T-helper 1 cell (primary cell): Measurements from ENCODE around the gene SPTB.

Experiments
- DNase-seq, 5 donors: peaks; one replicate each; pipeline ENCODE4 v3.0.0-alpha.2; 2012 to 2020

Gene SPTB

DNA sequence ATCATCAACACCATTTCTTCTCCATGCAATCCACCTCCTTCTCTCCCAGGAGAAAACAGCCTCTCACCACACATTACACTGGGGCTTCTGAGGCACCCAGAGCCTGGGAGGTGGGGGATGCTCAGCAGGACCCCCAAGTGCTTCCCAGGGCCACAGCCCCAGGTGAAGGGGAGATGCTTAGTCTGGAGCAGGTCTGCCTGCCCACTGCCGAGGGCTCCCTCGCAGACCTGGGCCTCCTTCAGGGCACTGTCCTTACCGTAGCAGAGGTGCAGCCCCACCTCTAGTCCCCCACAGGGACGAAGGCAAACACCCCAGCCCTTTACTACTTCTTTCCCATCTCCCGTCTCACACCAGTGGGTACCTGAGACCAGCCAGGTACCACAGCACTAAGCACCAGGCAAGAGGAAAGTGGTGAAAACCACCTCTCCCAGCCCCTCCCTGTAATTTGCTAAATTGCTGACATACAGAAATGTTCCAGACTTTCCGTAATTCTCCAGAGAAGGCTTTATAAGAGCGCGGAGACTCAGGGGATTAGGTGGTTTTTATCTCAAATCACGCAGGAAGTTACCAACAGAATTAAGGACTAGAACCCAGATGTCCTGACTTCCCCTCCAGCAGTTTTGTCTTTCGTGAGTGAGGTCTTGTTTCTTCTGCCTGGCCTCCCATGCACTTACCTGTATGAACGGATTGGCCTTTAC, 116.5 kb downstream of the SPTB start:
- no peak for DNase-seq

- peak; percentile 15 to 37 (median 23) for DNase-seq
These were observed 117.4 kb downstream of the SPTB start for GRCh38 chr14:64762044-64763034.

GRCh38 chr14:64761441-64762043, 118.2 kb downstream of the SPTB start:
- no peak for DNase-seq

GRCh38 chr14:64760916-64761315, 118.8 kb downstream of the SPTB start:
- DNase-seq, result no peak

DNA sequence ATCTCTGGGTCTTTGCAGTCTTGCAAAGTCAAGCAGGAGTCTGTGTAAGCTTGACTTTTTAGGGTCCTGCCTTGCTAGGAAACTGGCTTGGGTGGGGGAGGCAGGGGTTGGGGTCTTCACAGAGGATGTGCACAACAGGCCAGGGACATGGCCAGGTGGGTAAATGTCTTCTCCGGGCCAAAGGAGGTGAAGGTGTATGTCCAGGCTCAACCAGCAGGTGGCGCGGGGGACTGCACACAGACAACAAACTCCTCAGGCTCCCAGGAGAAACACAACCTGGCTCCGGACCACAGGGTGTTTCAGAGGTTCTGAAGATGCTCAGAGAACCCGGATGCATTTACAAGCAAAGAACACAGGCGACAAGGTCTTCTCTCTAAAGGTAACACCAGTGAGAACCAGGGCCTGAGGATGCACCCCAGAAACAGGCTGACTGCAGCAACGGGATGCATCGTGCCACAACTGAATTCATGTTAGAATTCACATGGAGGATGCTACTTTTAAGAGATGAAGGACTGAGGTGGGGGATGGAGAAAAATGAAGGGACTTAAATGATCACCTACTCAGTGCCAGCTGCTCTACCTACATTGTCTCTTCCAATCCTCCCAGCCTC, 119.5 kb downstream of the SPTB start:
- DNase-seq, result peak; percentile 30 to 56 (median 49)

DNA sequence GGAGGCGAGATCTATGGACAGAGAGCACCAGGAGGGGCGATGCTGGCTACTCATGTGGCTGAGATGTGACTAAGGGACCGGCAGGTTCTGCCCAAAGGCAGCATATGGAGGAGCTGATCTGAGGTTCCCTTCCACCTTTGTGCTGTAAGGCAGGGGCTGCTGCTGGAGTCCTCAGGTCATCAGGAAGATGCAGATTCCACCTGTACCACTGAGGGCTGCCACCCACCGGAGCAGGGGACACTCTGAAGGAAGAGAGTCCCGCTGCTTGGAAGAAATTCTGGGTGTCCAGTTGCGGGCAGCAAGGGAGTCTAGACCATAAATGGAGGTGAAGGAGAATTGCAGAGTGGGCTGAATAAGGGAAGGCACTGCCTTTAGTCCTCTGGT, 120.2 kb downstream of the SPTB start:
- no peak for DNase-seq

DNA sequence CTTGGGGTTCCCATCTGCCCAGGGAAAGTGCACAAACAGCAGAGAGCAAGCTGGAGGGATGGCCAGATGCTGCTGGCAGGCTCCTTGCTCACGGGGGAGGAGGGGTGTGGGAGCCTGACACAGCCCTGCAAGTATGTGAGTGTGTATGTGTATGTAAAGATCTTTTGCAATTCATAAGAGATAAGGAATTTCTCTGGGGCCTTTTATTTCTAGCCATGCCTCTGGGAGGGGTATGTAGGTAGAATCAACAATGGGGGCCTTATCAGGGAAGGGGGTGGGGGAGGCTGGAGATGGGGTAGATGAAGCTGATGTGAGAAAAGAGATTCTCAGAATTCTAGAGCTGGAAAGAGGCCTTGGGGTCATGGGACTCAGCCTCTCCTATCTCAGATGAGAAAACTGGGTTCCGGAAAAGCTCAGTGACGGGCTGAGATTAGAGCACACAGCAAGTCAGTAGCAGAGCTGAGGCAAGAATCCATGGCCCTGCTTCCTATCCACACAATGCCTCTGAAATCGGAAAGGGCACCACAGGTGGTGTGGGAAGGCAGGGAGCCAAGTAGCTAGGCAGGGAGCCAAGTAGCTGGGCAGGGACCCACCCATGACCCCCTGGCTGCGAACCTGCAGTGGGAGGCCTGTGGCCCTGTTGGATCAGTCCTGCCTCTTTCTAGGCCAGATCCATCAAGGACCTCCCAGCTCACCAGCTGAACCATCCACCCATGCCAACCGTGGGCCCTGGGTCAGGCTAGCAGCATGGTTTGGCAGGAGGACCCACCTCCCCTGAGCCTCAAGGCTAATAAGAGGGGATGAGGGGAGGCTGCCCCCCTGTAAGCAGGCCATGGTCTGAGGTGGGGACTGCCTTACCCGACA, 120.8 kb downstream of the SPTB start:
- DNase-seq, result no peak

DNA sequence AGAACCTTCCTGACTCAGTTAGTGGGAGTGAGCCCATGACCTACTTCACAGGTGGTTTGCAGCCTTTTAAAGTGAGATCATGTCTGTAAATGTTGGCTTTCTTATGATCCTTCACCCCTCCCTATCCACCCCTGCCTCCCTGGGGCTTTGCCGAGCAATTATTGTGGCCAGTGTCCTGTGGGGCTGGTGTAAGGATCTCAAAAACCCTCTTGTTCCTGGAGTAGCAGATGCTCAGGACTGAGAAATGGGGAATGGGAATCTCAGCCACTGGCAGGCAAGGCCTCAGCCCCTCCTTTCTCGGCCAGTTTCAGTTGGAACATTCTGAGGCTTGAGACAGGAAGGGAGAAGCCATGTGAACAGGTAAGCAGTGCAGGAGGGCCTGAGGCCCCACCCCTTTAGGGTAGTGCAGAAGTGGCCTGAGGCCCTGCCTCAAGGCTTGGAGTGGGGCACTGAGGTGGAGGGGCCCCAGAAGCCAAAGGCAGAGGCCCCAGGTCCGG, 121.6 kb downstream of the SPTB start:
- DNase-seq, result no peak

GRCh38 chr14:64757601-64758000, 122.1 kb downstream of the SPTB start:
- no peak for DNase-seq

- DNase-seq, result no peak
These were observed 123.0 kb downstream of the SPTB start for GRCh38 chr14:64756712-64757111.

DNA sequence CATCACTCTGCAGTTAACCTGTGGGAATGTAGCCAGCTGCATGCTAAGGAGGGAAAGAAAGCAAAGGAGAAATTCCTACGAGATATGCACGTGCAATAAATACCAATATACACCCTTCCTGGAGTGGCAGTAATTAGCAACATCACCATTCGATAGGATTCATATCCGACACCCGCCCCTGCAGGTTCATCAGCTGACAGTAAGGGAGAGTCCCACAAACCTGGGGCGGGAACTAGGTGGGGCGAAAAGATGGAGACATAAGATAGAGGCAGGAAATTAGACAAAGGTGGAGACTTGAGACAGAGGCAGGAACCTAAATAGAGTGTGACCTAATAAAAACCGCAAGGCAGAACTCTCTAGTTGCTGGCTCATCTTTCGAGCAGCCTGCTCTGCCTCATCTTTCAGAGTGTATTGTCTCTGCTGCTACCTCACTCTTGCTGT, 123.9 kb downstream of the SPTB start:
- DNase-seq, result peak; percentile 53 to 80 (median 72)

GRCh38 chr14:64754685-64755084, 125.0 kb downstream of the SPTB start:
- no peak for DNase-seq

GRCh38 chr14:64753999-64754398, 125.7 kb downstream of the SPTB start:
- DNase-seq, result no peak

GRCh38 chr14:64753374-64753773, 126.3 kb downstream of the SPTB start:
- no peak for DNase-seq

DNA sequence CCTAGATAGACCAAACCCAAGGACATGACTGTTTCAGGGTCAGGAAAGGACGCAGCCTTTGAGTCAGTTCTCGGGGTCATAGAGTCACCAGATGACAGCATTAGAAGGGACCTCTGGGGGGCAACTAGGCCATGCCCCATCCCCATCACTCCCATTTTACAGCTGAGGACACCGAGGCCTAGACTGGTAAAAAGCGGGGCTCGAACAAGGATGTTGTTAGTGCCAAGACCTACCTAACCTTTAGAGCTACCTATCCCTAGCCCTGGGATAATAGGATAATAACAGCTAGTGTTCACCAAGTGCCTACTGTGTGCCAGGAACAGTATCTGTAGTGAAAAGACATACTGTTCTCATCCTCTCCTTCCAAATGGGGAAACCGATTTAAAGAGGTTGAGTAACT, 126.8 kb downstream of the SPTB start:
- no peak for DNase-seq

- no peak for DNase-seq
These were observed 130.6 kb downstream of the SPTB start for GRCh38 chr14:64748995-64749714.

- no peak for DNase-seq
These were observed 131.2 kb downstream of the SPTB start for GRCh38 chr14:64748521-64748920.

DNA sequence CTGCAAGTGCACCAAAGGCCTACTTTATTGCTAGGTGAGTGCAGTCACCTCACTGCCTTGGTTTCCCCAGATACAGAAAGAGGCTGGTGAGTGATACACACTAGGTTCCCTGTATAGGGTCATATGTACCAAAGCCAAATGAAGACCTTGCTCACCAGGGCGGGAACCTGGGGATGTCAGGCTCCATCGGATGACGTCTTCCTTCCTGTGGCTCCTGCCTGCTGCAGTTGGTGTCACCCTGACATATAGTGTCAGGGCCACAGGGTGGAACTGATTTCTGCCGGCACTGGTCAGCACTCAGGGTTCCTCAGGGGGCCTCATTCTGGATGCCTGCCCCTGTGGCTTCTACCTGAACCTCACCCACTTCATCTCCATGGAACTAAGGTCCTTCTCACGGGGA, 132.4 kb downstream of the SPTB start:
- no peak for DNase-seq

DNA sequence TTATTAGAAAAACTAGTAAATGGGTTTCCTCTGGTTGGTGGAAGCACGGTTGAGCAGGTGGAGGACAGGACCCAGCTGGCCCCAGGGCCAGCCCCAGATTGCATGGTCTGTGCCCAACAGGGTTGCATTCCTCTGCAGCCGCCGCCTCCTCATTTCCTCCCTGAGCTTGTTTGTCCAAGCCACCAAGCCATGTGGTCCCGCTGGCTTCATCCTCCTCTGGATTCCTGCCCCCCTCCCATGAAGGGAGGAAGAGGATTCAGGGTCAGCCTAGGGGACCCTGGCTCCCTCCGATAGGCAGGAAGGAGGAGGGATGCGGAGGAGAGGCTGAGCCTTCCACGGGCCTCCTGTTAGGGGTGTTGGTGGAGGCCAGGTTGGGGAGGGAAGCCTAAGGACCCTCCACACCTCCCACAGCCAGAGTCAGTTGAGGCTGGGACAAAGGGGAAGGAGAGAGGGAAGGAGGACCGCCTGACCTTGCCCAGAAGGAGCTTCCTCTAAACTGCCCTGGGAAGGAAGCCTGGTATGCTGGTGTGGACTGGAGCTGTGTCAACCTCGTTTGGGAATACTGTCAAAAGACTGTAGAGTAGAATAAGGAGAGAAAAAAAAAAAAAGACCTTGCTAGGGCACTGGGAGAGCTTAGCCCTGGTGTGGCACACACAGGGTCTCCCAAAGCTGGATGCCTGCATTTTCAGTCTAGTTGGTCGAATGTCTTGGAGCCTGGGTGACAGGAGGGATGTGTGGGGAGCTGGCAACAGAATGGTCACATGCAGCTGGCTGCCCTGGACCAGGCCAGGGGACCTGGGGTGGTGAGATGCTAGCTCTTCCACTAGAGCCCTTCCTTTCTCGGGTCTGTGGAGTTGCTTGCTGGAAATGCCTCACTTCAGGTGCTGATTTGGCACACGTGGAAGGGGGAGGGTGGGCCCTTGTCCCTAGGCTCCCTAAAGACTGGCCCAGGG, 133.1 kb downstream of the SPTB start:
- no peak for DNase-seq
